ENCODE data around the gene DTX1.
"Not testable (repeated sequence)": the region's sequence is repeated elsewhere in the genome, so short reads cannot be mapped to it uniquely, and the experiment has no call there.

The DTX1 gene

GRCh38 chr12:113141716-113142115 lies 85.2 kb downstream of the DTX1 start:
- not testable (repeated sequence) for DNase-seq

- no peak for DNase-seq
Observed at GRCh38 chr12:113142173-113142885, 85.8 kb downstream of the DTX1 start.

DNA sequence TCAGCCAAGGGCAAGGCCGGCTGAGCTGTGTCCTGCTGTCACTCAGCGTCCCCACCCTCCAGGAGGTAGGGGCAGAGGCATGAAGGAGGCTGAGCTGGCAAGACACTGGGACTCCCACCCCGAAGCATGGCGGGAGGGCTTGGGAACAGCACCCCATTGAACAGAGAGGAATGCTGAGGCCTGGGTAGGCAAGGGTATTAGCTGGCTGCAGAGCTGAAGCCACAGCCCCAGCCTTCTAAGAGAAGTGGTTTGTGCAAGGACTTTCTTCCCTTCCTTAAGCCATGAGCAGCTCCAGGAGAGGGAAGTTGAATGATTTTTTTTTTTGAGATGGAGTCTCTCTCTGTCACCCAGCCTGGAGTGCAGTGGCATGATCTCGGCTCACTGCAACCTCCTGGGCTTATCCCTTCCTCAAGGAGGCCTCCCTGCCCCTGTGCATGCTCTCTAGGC lies 86.4 kb downstream of the DTX1 start:
- DNase-seq, result no peak

- no peak for DNase-seq
Observed at GRCh38 chr12:113143959-113144358, 87.4 kb downstream of the DTX1 start.

DNA sequence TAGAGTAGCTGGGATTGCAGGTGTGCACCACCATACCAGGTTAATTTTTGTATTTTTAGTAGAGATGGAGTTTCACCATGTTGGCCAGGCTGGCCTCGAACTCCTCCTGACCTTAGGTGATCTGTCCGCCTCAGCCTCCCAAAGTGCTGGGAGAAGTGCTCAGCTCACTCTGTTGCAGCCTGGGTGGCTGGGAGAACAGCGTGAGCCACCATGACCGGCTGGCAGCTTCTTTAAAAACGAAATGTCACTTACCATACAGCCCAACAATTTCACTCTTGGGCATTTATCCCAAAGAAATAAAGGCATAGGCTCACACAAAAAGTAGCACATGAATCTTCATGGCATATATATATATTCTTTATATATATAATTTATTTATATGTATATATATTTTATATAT lies 88.3 kb downstream of the DTX1 start:
- DNase-seq, result no peak

DNA sequence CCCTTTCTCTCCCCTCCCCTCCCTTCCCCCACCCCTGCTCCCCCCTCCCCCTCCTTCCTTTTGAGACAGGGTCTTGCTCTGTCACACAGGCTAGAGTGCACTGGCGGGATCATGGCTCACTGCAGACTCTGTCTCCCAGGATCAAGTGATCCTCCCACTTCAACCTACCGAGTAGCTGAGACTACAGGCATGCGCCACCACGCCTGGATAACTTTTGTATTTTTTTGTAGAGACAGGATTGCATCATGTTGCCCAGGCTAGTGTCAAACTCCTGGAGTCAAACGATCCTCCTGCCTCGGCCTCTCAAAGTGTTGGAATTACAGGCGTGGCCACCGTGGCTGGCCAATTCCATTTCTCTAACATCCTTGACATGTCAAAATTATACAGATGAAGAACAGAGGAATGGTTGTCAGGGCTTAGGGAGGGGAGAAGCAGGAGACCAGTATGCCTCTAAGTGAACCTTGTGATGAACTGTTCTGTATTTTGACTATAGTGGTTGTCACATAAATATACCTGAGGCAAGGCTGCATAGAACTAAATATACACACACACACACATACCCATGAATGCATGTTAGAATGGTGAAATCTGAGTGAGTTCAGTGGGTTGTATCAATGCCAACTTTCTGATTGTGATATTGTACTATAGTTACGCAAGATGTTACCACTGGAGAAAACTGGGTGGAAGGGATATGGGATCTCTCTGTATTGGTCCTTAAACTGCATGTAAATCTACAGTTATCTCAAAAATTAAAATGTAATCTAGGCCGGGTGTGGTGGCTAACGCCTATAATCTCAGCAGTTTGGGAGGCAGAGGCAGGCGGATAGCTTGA lies 89.4 kb downstream of the DTX1 start:
- DNase-seq, result no peak

GRCh38 chr12:113146999-113147398 lies 90.5 kb downstream of the DTX1 start:
- no peak for DNase-seq
